H9 (cell line): Measurements from ENCODE around the gene PCSK6. TPM values are rescaled to one million over a fixed set of nuclear protein-coding genes. Genes with fewer than 3 reads are reported as not detected.

Source experiments
- DNase-seq: peaks from one replicate; pipeline ENCODE4 v3.0.0-alpha.2; 2017
- H2AFZ ChIP-seq: one replicate; pipeline ENCODE4 v1.6.1; 2013; ENCODE audit warnings: mild to moderate bottlenecking, low read length, control low read depth, moderate library complexity
- H2AK5ac ChIP-seq: 2 replicates; pipeline ENCODE4 v1.6.1; 2013; ENCODE audit warnings: low read length, control low read depth, mixed read lengths; ENCODE audit not compliant: insufficient read length
- H2BK120ac ChIP-seq: one replicate; pipeline ENCODE4 v1.6.1; 2013; ENCODE audit warnings: low read depth, mild to moderate bottlenecking, low read length, control low read depth, inconsistent platforms; ENCODE audit not compliant: poor library complexity, severe bottlenecking
- H2BK12ac ChIP-seq: 2 replicates; pipeline ENCODE4 v1.6.1; 2013; ENCODE audit warnings: low read length, control low read depth, mixed read lengths, low read depth; ENCODE audit not compliant: insufficient read length
- H2BK15ac ChIP-seq: 2 replicates; pipeline ENCODE4 v1.6.1; 2013; ENCODE audit warnings: low read depth, low read length, control low read depth
- H2BK20ac ChIP-seq: one replicate; pipeline ENCODE4 v1.6.1; 2013; ENCODE audit warnings: low read depth, mild to moderate bottlenecking, low read length, control low read depth, inconsistent platforms; ENCODE audit not compliant: poor library complexity, severe bottlenecking
- H2BK5ac ChIP-seq: 2 replicates; pipeline ENCODE4 v1.6.1; 2013; ENCODE audit warnings: low read length, control low read depth, mixed read lengths; ENCODE audit not compliant: insufficient read length
- H3K14ac ChIP-seq: 2 replicates; pipeline ENCODE4 v1.6.1; 2013; ENCODE audit warnings: low read length, control low read depth; ENCODE audit not compliant: insufficient read depth
- H3K18ac ChIP-seq: 2 replicates; pipeline ENCODE4 v1.6.1; 2013; ENCODE audit warnings: low read depth, mild to moderate bottlenecking, mixed read lengths, low read length, control low read depth; ENCODE audit not compliant: insufficient read length
- H3K23ac ChIP-seq: 2 replicates; pipeline ENCODE4 v1.6.1; 2013; ENCODE audit warnings: low read length, control low read depth, mixed read lengths, low read depth; ENCODE audit not compliant: insufficient read length
- H3K23me2 ChIP-seq: 2 replicates; pipeline ENCODE4 v1.6.1; 2013; ENCODE audit warnings: low read depth, mild to moderate bottlenecking, mixed read lengths, low read length, control low read depth; ENCODE audit not compliant: insufficient read length, poor library complexity, severe bottlenecking
- H3K27ac ChIP-seq: 2 replicates; pipeline ENCODE4 v1.5.1; 2013; ENCODE audit warnings: low read length, control low read depth, mixed read lengths, low read depth; ENCODE audit not compliant: insufficient read length
- H3K27me3 ChIP-seq: 2 replicates; pipeline ENCODE4 v1.6.1; 2013; ENCODE audit warnings: low read length, control low read depth, inconsistent platforms; ENCODE audit not compliant: insufficient read depth
- H3K4ac ChIP-seq: 2 replicates; pipeline ENCODE4 v1.6.1; 2013; ENCODE audit warnings: low read depth, mild to moderate bottlenecking, control low read depth, inconsistent platforms, low read length, moderate library complexity
- H3K4me1 ChIP-seq: 2 replicates; pipeline ENCODE4 v1.6.1; 2013; ENCODE audit warnings: low read length, control low read depth, inconsistent platforms; ENCODE audit not compliant: insufficient read depth
- H3K4me2 ChIP-seq: 2 replicates; pipeline ENCODE4 v1.6.1; 2013; ENCODE audit warnings: low read length, control low read depth, mixed read lengths; ENCODE audit not compliant: insufficient read length, insufficient read depth
- H3K56ac ChIP-seq: 2 replicates; pipeline ENCODE4 v1.6.1; 2013; ENCODE audit warnings: low read depth, mild to moderate bottlenecking, mixed read lengths, low read length, control low read depth; ENCODE audit not compliant: insufficient read length
- H3K79me1 ChIP-seq: 2 replicates; pipeline ENCODE4 v1.6.1; 2013; ENCODE audit warnings: low read depth, mild to moderate bottlenecking, moderate library complexity, low read length, control low read depth, inconsistent platforms; ENCODE audit not compliant: insufficient read depth, poor library complexity, severe bottlenecking
- H3K79me2 ChIP-seq: 2 replicates; pipeline ENCODE4 v1.6.1; 2013; ENCODE audit warnings: low read length, control low read depth, inconsistent platforms; ENCODE audit not compliant: insufficient read depth
- H3K9ac ChIP-seq: 2 replicates; pipeline ENCODE4 v1.6.1; 2013; ENCODE audit warnings: low read length, control low read depth, mixed read lengths; ENCODE audit not compliant: insufficient read length; ENCODE audit errors: extremely low read depth
- H3K9me3 ChIP-seq: one replicate; pipeline ENCODE4 v1.6.1; 2013; ENCODE audit warnings: low read depth, low read length, inconsistent platforms; ENCODE audit not compliant: control insufficient read depth
- H3T11ph ChIP-seq: one replicate; pipeline ENCODE4 v1.6.1; 2013; ENCODE audit warnings: mild to moderate bottlenecking, low read length, control low read depth, inconsistent platforms
- H4K20me1 ChIP-seq: one replicate; pipeline ENCODE4 v1.6.1; 2013; ENCODE audit not compliant: control insufficient read depth, insufficient read length, insufficient read depth
- H4K5ac ChIP-seq: 2 replicates; pipeline ENCODE4 v1.6.1; 2013; ENCODE audit warnings: low read depth, mild to moderate bottlenecking, mixed read lengths, low read length, control low read depth; ENCODE audit not compliant: insufficient read length
- H4K8ac ChIP-seq: replicated peaks from 2 replicates; pipeline ENCODE4 v1.6.1; 2013; ENCODE audit warnings: low read length, control low read depth, mixed read lengths, low read depth; ENCODE audit not compliant: insufficient read length
- H4K91ac ChIP-seq: 2 replicates; pipeline ENCODE4 v1.6.1; 2013; ENCODE audit warnings: low read depth, mild to moderate bottlenecking, moderate library complexity, mixed read lengths, low read length, control low read depth; ENCODE audit not compliant: insufficient read length
- H3K27ac Mint-ChIP-seq, 3 experiments: 2 replicates in 2 of 3; 3 replicates in 1 of 3; pipeline ENCODE4 v1.8.0; 2020 to 2021; ENCODE audit warnings: mixed read lengths in 3 of 3, mild to moderate bottlenecking in 1 of 3, moderate library complexity in 1 of 3
- H3K27me3 Mint-ChIP-seq: 2 replicates; pipeline ENCODE4 v1.8.0; 2021; ENCODE audit warnings: low read depth, mild to moderate bottlenecking, moderate library complexity, mixed read lengths
- H3K36me3 Mint-ChIP-seq, 3 experiments: 2 replicates in 2 of 3; 3 replicates in 1 of 3; pipeline ENCODE4 v1.8.0; 2020 to 2021; ENCODE audit warnings: low read depth in 3 of 3, mixed read lengths in 3 of 3; ENCODE audit not compliant: insufficient read depth in 1 of 3
- H3K4me1 Mint-ChIP-seq, 2 experiments: 2 replicates each; pipeline ENCODE4 v1.8.0; 2020; ENCODE audit warnings: mixed read lengths in 2 of 2
- H3K4me3 Mint-ChIP-seq, 2 experiments: 2 replicates in 1 of 2; 3 replicates in 1 of 2; pipeline ENCODE4 v1.8.0; 2020 to 2021; ENCODE audit warnings: mild to moderate bottlenecking in 2 of 2, mixed read lengths in 2 of 2, moderate library complexity in 1 of 2
- H3K9me3 Mint-ChIP-seq, 2 experiments: 2 replicates in 1 of 2; 3 replicates in 1 of 2; pipeline ENCODE4 v1.8.0; 2020; ENCODE audit warnings: mild to moderate bottlenecking in 2 of 2, mixed read lengths in 2 of 2, moderate library complexity in 1 of 2
- CTCF ChIP-seq: fragments of 200-600 bp; sonication (generic); conservative IDR thresholded peaks from 3 replicates; pipeline ENCODE4 v1.8.0; 2021; ENCODE audit warnings: antibody characterized with exemption, mild to moderate bottlenecking
- WGBS: extraction: QIAGEN DNeasy Blood & Tissue Kit; methylation state at CpG from one replicate; pipeline ENCODE4 v1.1.7; 2013; ENCODE audit warnings: missing lambda C conversion rate, low lambda C conversion rate, mixed read lengths; ENCODE audit not compliant: insufficient read length; ENCODE audit errors: extremely low coverage; 5-methylcytosine and 5-hydroxymethylcytosine counted together
- total RNA-seq: library from RNA; stranded (reverse); gene quantifications from 2 replicates; pipeline ENCODE4 v1.2.1, GENCODE V29; 2021

Gene PCSK6
- total RNA-seq, 1 experiment from 2014 or later, result 4.0 TPM

DNA sequence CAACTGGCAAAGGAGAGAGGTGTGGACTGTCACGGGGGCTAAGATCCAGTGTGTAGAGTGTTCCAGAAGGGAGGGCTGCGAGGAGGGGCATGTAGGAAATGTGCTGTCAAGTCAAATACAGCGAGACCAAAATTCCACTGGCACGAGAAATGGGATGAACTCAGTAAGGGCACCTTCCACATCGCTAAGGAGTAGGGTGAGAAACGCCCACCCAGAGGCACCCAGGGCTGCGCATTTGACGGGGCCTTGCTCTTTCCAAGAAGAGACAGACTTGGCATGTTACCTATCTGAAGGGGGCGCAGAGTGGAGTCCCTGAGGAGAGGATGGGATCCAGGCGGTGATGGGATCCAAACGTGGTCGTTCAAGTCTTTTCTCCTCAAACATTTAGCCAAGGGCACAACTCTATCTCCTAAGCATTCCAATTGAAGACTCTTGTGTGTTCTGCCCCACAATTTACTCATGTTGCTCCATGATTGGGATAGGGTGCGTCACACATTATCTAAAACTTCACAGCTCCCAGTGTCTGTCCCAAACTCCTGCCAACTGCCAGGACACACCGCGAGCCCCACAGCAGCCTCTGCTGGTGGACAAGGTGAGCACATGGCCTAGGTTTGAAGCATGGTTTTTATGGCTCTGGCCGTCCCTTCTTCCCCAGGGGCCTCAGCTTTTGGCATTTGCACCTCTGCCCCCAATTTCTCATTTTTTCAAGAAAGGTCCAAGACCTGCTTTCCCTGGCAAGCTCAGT lies 219.9 kb downstream of the PCSK6 start:
- peaks cover 8% of the 10 kb centered on the region in 2 experiments for H3K4me1 Mint-ChIP-seq
- Histone ChIP-seq H3K4ac (no peak overlapping the region), H3K23ac (no peak overlapping the region), H3T11ph (no peak overlapping the region), H2BK120ac (no peak overlapping the region), H2BK5ac (no peak overlapping the region), H2AFZ (no peak overlapping the region), H3K27ac (no peak overlapping the region), H3K4me1 (no peaks in the 10 kb centered on the region), H3K79me1 (no peaks in the 10 kb centered on the region), H4K8ac (no peak overlapping the region), H4K20me1 (no peaks in the 10 kb centered on the region), H4K91ac (no peak overlapping the region), H2BK20ac (no peak overlapping the region), H3K23me2 (no peaks in the 10 kb centered on the region), H3K14ac (no peak overlapping the region), H3K27me3 (no peaks in the 10 kb centered on the region), H2AK5ac (no peak overlapping the region), H4K5ac (no peak overlapping the region), H3K9me3 (no peaks in the 10 kb centered on the region), H3K79me2 (no peaks in the 10 kb centered on the region), H3K56ac (no peak overlapping the region), H3K9ac (no peak overlapping the region), H3K4me2 (no peak overlapping the region), H2BK15ac (no peak overlapping the region), H2BK12ac (no peak overlapping the region), H3K18ac (no peak overlapping the region)
- H3K4me3 Mint-ChIP-seq, result no peak overlapping the region
- no CpG with 5 or more reads among the region's 16 CpGs for WGBS
- H3K27ac Mint-ChIP-seq, result no peak overlapping the region; a peak in 1 of 7 replicates
- TF ChIP-seq CTCF, result peak; percentile 66
- H3K9me3 Mint-ChIP-seq, result no peaks in the 10 kb centered on the region
- peak; percentile 58 for DNase-seq
- H3K36me3 Mint-ChIP-seq, result peaks cover 36 to 61% (median 52%) of the 10 kb centered on the region in 3 experiments; a peak in 6 of 7 replicates
- peaks cover 3% of the 10 kb centered on the region; the same call in 1 of the 2 replicates for H3K27me3 Mint-ChIP-seq
